ENCODE measurements around the gene ZNF22. TPM values are rescaled to one million over a fixed set of nuclear protein-coding genes. Genes with fewer than 3 reads are reported as not detected.
A peak's percentile ranks its signal among the peaks of the same experiment; 100 is the strongest.

ZNF22 gene
- total RNA-seq, 1 experiment from 2014 or later, result 13.5 TPM

- Histone ChIP-seq H4K20me1 (ENCODE audit: insufficient read depth) (no peaks in the 10 kb centered on the region), H3K27ac (ENCODE audit: low read depth, low read length) (peak overlapping the region; percentile 80), H3K79me2 (ENCODE audit: insufficient read depth, low read length) (no peaks in the 10 kb centered on the region), H3K9ac (ENCODE audit: low read length) (peak overlapping the region; percentile 50), H2AFZ (ENCODE audit: low read depth, low read length, poor library complexity, severe bottlenecking) (peak overlapping the region; percentile 14), H3K4me1 (ENCODE audit: control insufficient read depth in 1 of 2, insufficient read depth in 2 of 2, low read length in 2 of 2) (peaks cover 41 to 56% of the 10 kb centered on the region in 2 experiments), H3K9me2 (ENCODE audit: insufficient read depth) (no peaks in the 10 kb centered on the region), H3K36me3 (ENCODE audit: control insufficient read depth in 1 of 2, insufficient read depth in 2 of 2, low read length in 2 of 2) (no peaks in the 10 kb centered on the region), H3K4me3 (replicated peaks in 1 of 2; ENCODE audit: low read depth in 1 of 2, low read length in 2 of 2) (peak overlapping the region; percentile 4 to 27; a peak in 3 of 4 replicates), H3K4me2 (ENCODE audit: low read length) (peak overlapping the region; percentile 89), H3K27me3 (ENCODE audit: insufficient read depth, low read length) (no peaks in the 10 kb centered on the region), H3K9me3 (ENCODE audit: control insufficient read depth in 1 of 2, insufficient read depth in 1 of 2, low read depth in 1 of 2, low read length in 2 of 2) (no peaks in the 10 kb centered on the region)
- POLR2A ChIA-PET, result interaction anchor here (0.8 to 1.1 kb wide), 4 partner anchors 13 to 49 kb away, joined by 3 to 6 read pairs (median 4); no protein-coding TSS in a partner anchor
- DNase-seq (ENCODE audit: low read depth, low spot score), result peak; percentile 73
- intact Hi-C loops (cut with micrococcal nuclease), result no loop called here
- RAD21 ChIA-PET (ENCODE audit: low non-redundant PET in 1 of 2, low total read pairs in 2 of 2, uncharacterized antibody in 2 of 2, unreplicated experiment in 2 of 2), result interaction anchor here in 1 of 2 experiments (0.8 kb wide), 1 partner anchor 49 kb away, joined by 3 read pairs; no protein-coding TSS in a partner anchor
- BruUV-seq (replicated peaks), result no TSS peak
- CTCF ChIA-PET, result interaction anchor here (1.1 to 3.1 kb wide), 3 partner anchors 14 to 49 kb away, joined by 3 to 14 read pairs (median 3); no protein-coding TSS in a partner anchor
- TF ChIP-seq JUND (IDR thresholded peaks at IDR 0.05), result peak; percentile 64
- TF ChIP-seq CBX3 (IDR thresholded peaks at IDR 0.05; ENCODE audit: low read depth), result peak; percentile 38; the same call in 1 of the 2 replicates
- TF ChIP-seq SP1 (IDR thresholded peaks at IDR 0.05; ENCODE audit: low read depth), result peak; percentile 74
- no peak for TF ChIP-seq ZNF274 (IDR thresholded peaks at IDR 0.05; ENCODE audit: low read depth, low read length)
- peak; percentile 75 for TF ChIP-seq FOSL1 (IDR thresholded peaks at IDR 0.05; ENCODE audit: low read depth)
- TF ChIP-seq POLR2AphosphoS5 (IDR thresholded peaks at IDR 0.05; ENCODE audit: low read depth, low read length), result peak; percentile 53
- no peak for TF ChIP-seq SIN3A (IDR thresholded peaks at IDR 0.05; ENCODE audit: low read depth)
- no peak for TF ChIP-seq REST (IDR thresholded peaks at IDR 0.05; ENCODE audit: low read depth)
- TF ChIP-seq YY1 (IDR thresholded peaks at IDR 0.05; ENCODE audit: extremely low read depth, insufficient replicate concordance, low read depth, low read length), result peak; percentile 82
- TF ChIP-seq EZH2 (IDR thresholded peaks at IDR 0.05), result no peak
- ATAC-seq, result peak; percentile 79
These were observed 19.3 kb upstream of the ZNF22 start for GRCh38 chr10:44981172-44982113.
